Calu3 (cell line): Measurements from ENCODE around the gene CRB1. TPM values are rescaled to one million over a fixed set of nuclear protein-coding genes. Genes with fewer than 3 reads are reported as not detected.

Source experiments
- BruUV-seq: library from RNA; stranded (reverse); fragments of 400-500 nt; replicated peaks from 2 replicates; lab custom pipeline; 2021; lab: Mats Ljungman, UMichigan
- CTCF ChIA-PET: fragments of 300-600 bp; sonication (Branson Sonifier 250); formaldehyde crosslinking; loops from one replicate; lab custom pipeline; 2022; ENCODE audit warnings: antibody characterized with exemption; lab: Charles Lee
- DNase-seq: peaks from one replicate; pipeline ENCODE4 v3.0.0; 2022
- H3K27ac Mint-ChIP-seq: one replicate; pipeline ENCODE4 v1.8.0; 2022; ENCODE audit warnings: mixed read lengths; ENCODE audit not compliant: unreplicated experiment
- H3K27me3 Mint-ChIP-seq: one replicate; pipeline ENCODE4 v1.8.0; 2022; ENCODE audit warnings: mixed read lengths; ENCODE audit not compliant: unreplicated experiment
- H3K36me3 Mint-ChIP-seq: one replicate; pipeline ENCODE4 v1.8.0; 2022; ENCODE audit warnings: mild to moderate bottlenecking, moderate library complexity, mixed read lengths; ENCODE audit not compliant: insufficient read depth, unreplicated experiment
- H3K4me1 Mint-ChIP-seq: one replicate; pipeline ENCODE4 v1.8.0; 2022; ENCODE audit warnings: mild to moderate bottlenecking, low read depth, mixed read lengths; ENCODE audit not compliant: unreplicated experiment
- H3K4me3 Mint-ChIP-seq: one replicate; pipeline ENCODE4 v1.8.0; 2022; ENCODE audit warnings: mild to moderate bottlenecking, low read depth, moderate library complexity, mixed read lengths; ENCODE audit not compliant: unreplicated experiment
- H3K9me3 Mint-ChIP-seq: one replicate; pipeline ENCODE4 v1.8.0; 2022; ENCODE audit warnings: low read depth, mixed read lengths; ENCODE audit not compliant: unreplicated experiment
- intact Hi-C: fragments of 100-400 bp; cut with micrococcal nuclease; formaldehyde crosslinking; loops from one replicate; pipeline ENCODE4 v1.10.0; 2022; ENCODE audit not compliant: unreplicated experiment
- total RNA-seq: library from RNA; stranded (reverse); gene quantifications from 2 replicates; pipeline ENCODE4 v1.2.3, GENCODE V29; 2022
- TF ChIP-seq, protein P1 (sequence below): fragments of 200-600 bp; IDR thresholded peaks from one replicate; pipeline ENCODE4 v1.8.0; 2022; ENCODE audit warnings: antibody characterized with exemption; ENCODE audit not compliant: unreplicated experiment

The CRB1 gene
- total RNA-seq, 1 experiment from 2014 or later, result not detected

DNA sequence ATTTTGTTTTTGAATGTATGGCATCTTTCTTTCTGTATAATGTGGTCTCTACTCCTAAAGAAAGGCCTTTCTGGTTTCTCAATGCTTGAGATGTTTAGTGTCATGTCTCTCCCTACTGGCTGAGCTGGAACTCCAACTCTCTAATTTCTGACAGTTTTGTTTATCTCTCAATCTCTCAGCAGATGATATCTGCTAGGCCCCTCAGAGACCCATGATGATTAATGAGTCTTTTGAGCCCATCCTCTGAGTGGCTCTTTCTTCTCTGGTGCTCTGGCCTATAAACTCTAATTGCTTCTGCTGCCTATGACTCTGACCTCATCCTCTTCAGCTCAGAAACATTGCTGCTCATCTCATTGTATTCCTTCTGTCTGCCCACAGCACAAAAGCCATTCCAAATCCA, 46.6 kb downstream of the CRB1 start:
- peaks cover 22% of the 10 kb centered on the region for H3K4me1 Mint-ChIP-seq
- CTCF ChIA-PET, result interaction anchor here (1.8 kb wide), 1 partner anchor 90 kb away, joined by 12 read pairs; no protein-coding TSS in a partner anchor
- intact Hi-C loops, result loop anchor here (1.0 to 5.0 kb wide), 3 partner anchors 47 to 134 kb away; partner anchors contain the start of gene CRB1
- no TSS peak for BruUV-seq
- H3K27me3 Mint-ChIP-seq, result no peaks in the 10 kb centered on the region
- H3K27ac Mint-ChIP-seq, result no peak overlapping the region
- no peak overlapping the region for H3K4me3 Mint-ChIP-seq
- DNase-seq, result no peak
- TF ChIP-seq, protein P1, sequence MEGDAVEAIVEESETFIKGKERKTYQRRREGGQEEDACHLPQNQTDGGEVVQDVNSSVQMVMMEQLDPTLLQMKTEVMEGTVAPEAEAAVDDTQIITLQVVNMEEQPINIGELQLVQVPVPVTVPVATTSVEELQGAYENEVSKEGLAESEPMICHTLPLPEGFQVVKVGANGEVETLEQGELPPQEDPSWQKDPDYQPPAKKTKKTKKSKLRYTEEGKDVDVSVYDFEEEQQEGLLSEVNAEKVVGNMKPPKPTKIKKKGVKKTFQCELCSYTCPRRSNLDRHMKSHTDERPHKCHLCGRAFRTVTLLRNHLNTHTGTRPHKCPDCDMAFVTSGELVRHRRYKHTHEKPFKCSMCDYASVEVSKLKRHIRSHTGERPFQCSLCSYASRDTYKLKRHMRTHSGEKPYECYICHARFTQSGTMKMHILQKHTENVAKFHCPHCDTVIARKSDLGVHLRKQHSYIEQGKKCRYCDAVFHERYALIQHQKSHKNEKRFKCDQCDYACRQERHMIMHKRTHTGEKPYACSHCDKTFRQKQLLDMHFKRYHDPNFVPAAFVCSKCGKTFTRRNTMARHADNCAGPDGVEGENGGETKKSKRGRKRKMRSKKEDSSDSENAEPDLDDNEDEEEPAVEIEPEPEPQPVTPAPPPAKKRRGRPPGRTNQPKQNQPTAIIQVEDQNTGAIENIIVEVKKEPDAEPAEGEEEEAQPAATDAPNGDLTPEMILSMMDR, result no peak
- no peaks in the 10 kb centered on the region for H3K36me3 Mint-ChIP-seq
- H3K9me3 Mint-ChIP-seq, result no peaks in the 10 kb centered on the region

- intact Hi-C loops, result no loop called here
- CTCF ChIA-PET, result interaction anchor here (0.6 kb wide), 1 partner anchor 744 kb away, joined by 3 read pairs; no protein-coding TSS in a partner anchor
- no TSS peak for BruUV-seq
- Mint-ChIP-seq H3K4me3 (no peak overlapping the region), H3K4me1 (peaks cover 20% of the 10 kb centered on the region), H3K27me3 (no peaks in the 10 kb centered on the region), H3K27ac (no peak overlapping the region), H3K36me3 (no peaks in the 10 kb centered on the region), H3K9me3 (no peaks in the 10 kb centered on the region)
- TF ChIP-seq, protein P1, result no peak
- no peak for DNase-seq
These were observed 51.6 kb downstream of the CRB1 start for GRCh38 chr1:197319631-197320030.

DNA sequence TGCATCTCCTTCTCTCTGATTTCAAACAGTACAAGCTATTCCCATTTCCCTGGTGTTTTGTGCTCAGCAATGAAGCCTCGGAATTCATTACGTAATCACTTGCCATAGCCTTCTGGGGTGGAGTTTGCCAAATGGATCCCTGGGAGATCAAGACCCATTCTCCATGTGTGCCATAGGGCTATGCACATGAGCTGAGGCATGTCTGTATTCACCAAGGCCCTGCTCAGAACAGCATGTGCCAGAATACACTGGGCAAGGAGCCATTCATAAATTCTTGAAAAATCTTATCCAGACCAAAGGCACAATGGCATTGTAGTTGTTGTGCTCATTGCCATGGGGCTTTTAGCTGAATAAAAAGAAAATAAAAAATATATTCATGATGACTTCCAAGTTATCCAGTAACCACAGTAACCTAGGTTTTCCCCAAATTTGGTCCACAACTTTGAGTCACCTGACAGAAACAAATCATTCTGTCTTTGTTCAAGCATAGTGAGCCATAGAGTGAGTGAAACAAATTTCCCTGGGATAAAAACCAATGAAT, 53.0 kb downstream of the CRB1 start:
- TF ChIP-seq, protein P1, result no peak
- Mint-ChIP-seq H3K4me3 (no peak overlapping the region), H3K9me3 (no peaks in the 10 kb centered on the region), H3K36me3 (no peaks in the 10 kb centered on the region), H3K27ac (no peak overlapping the region), H3K27me3 (no peaks in the 10 kb centered on the region), H3K4me1 (peaks cover 14% of the 10 kb centered on the region)
- intact Hi-C loops, result no loop called here
- no peak for DNase-seq
- CTCF ChIA-PET, result no interaction called here
- no TSS peak for BruUV-seq

- H3K4me1 Mint-ChIP-seq, result peaks cover 14% of the 10 kb centered on the region
- intact Hi-C loops, result no loop called here
- CTCF ChIA-PET, result no interaction called here
- H3K9me3 Mint-ChIP-seq, result no peaks in the 10 kb centered on the region
- BruUV-seq, result no TSS peak
- H3K36me3 Mint-ChIP-seq, result no peaks in the 10 kb centered on the region
- no peaks in the 10 kb centered on the region for H3K27me3 Mint-ChIP-seq
- H3K27ac Mint-ChIP-seq, result no peak overlapping the region
- no peak overlapping the region for H3K4me3 Mint-ChIP-seq
- TF ChIP-seq, protein P1, result no peak
- DNase-seq, result no peak
These were observed 53.8 kb downstream of the CRB1 start for GRCh38 chr1:197321811-197322210.
